Endothelial cell of hepatic sinusoid (primary cell): ENCODE measurements around the gene MPPED2.

ENCODE experiments used
- in situ Hi-C: cut with HindIII; loops from 2 replicates; pipeline ENCODE4 v1.10.0; 2017; ENCODE audit warnings: low sequenced_read_pairs

MPPED2 gene, protein sequence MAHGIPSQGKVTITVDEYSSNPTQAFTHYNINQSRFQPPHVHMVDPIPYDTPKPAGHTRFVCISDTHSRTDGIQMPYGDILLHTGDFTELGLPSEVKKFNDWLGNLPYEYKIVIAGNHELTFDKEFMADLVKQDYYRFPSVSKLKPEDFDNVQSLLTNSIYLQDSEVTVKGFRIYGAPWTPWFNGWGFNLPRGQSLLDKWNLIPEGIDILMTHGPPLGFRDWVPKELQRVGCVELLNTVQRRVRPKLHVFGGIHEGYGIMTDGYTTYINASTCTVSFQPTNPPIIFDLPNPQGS

DNA sequence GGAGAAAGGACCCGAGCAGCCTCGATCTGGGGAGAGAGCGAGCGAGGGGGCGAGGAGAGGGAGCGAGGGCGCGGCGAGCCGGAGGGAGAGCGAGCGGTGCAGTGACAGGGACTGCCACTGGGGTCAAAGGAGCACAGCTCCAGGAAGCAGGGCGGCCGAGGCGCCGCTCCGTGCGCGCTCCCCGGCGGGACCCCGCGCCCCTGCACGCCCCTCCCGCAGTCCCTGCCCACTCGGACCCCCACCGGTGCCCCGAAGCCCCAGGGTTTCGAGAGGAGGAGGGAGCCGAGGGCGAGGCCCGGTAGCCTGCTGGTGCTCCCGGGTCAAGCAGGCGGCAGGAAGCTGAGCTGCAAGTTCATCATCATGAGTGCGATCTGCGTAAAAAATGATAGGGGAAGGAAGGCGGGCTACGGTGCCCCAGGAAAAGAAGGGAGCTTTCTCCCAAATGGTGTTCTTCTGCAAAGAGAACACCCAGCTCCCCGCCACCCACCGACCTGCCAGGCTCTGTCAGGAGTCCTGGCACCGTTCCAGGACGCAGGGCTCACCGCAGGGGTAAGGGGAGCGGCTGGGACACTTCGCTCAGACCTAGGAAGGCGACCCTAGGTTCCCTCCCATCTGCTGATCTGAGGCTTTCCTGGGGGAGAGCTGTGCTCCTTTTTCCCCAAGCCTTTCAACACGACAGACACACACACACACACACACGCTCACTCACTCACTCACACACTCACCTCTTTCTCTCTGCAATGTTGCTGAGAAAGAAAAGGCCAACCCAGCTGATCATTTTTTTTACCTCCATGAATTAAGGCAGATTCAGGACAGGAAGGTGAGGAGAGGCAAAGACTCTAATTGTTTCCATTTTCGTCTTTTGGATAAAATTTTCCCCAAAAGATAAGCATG, at the start of gene MPPED2:
MPPED2 (minus strand) TSS at position 103 of the 894 bp plus-strand sequence. CDS start 5,980 bp downstream, outside the sequence.
- in situ Hi-C loops: no loop called here

DNA sequence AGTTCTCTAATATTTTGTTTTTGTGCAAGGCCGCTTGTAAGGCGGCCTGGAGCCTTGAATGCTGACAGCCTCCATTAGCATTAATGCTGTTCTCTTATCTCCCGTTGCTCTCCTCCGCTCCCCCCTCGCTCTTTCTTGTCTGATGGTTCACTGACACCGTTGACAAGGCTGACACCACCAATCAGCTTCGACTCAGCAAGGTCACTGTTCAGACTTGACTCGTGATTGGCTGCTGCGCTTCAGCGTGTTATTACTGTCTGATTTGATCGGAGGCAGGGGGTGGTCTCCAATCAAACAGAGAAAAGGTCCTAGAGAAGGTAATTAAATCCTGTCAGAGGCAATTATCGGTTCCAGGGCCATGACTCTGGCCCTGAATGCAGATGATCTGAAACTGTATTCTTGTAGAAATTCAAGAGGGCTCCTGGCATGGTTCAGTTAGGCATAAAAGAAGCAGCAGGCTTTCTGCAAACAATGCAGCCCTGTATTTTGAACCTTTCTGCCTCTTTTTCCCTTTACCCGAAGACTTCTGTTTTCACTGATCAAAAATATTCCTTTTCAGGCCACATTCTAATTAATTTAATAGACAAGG, 49.3 kb upstream of the MPPED2 start:
- in situ Hi-C loops: no loop called here

DNA sequence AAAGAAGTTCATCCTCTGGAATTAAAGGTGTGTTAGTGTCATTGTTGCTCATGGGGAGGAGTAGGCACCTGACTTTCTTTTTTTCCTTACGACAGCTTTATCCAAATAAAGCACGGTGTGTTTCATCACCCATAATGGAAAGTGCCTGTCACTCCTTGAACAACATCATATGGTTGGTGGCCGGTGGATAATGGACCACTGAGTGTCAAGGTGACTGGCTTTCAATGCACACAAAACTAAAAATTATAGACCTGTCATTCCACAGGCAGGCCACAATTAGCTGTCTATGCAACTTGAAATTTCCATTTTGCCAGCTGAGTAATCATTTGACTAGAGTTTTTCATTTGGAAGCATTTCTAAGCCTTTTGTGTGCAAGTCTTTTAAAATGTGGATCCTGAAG, 45.0 kb upstream of the MPPED2 start:
- in situ Hi-C loops: no loop called here

DNA sequence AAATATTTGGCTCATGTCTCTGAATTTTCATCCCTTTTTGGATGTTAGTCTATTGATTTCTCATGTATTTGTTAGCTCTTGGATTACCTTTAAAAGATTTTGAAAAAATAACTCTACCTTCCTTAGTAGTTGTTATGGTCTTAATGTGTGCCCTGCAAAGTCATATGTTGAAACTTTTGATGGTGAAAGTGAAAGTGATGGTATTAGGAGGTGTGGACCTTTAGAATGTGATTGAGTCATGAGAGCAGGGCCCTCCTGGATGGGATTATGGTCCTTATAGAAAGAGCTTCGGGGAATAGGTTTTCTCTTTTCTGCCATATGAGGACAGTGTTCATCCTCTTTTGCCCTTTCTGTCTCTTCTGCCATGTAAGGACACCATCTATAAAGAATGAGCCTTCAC, 33.6 kb upstream of the MPPED2 start:
- in situ Hi-C loops: no loop called here

DNA sequence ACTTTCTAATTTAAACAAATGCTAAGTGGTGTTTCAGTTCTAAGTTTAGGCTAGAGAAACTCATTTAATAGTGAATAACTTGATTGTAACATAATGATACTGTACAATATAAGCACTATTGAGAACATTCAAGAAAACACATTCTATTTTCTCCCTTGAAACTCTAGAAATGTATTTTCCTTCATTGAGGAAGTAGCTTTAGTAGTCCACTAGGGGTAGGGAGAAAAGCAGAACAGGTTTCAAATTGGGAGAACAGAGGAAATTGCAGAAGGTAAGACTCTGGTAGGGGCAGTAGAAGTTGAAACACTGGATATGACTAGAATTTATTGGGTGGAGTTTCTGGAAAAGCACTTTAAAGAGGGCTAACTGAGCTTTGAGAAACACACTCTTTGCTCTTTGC, 31.6 kb upstream of the MPPED2 start:
- in situ Hi-C loops: no loop called here

DNA sequence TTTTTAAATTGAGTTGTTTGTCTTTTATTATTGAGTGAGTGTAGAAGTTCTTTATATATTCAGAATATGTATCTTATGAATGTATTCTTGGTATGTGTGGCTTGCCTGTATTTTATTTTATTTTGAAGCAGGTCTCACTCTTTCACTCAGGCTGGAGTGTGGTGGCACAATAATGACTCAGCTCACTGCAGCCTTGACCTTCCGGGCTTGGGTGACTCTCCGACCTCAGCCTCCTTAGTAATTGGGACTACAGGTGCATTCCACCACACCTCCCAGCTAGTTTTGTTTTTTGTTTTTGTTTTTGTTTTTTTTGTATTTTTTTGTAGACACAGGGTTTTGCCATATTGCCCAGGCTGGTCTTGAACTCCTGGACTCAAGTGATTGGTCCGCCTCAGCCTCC, 24.5 kb upstream of the MPPED2 start:
- in situ Hi-C loops: no loop called here

DNA sequence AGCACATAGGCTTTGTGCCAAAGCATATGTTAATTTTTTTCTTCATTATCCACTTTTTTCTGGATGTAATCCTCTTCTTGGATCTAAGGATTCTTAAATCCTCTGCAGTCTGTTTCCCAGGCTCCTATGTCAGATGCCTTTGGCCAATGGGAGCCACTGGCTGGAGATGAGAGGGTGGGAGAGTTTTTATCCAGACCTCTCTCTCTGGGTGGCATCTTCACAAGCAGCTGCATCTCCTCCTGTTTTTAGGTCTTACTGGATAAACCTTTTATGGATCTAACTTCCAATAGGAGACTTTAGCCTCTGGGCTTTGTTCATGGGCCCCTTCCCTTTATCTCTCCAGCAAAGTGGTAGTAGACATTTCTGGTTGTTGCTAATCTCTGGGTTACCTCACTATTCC, 22.4 kb upstream of the MPPED2 start:
- in situ Hi-C loops: no loop called here

DNA sequence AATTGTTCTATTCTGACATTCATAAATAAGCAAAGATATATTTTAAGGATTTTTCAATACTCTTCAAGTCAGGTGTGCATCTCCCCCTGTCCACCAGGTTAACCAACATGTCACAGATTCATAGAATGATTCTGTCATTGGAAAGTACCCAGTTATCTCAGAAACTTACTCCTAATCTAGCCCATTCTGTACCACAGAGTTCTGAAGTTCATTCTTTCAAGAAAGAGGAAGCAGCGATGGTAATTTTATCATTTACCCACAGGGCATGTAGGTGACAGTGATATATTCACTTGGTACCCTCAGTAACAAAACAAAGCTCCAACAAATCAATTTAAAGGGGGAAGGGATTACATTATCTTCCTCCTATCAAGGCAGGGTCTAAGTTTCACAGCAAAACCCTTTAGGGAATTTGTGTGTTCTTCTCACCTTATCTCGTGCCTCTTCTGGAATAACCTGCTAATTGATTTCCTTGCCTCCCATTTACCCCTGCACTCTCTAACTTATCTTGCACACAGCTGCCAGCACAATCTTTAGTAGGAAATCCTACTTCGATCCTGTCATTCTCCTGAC, 19.0 kb upstream of the MPPED2 start:
- in situ Hi-C loops: no loop called here

DNA sequence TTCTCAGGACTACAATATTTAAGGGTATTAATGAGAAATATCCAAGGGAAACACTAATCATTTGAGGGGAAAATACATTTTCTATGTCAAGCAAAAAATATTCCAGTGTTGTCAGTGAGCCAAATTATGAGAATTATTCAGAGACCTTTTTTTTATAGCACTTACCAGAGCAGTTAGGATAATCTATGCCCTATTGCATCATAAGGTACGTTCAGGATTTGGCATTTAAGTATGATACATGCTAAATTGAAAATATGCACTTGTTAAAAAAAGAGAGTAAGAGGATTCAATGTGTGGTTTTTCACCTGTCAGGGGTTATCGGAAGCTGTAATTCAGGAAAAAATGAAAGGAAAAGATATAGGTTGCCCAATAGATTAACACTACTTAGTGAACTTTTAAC, 17.2 kb upstream of the MPPED2 start:
- in situ Hi-C loops: no loop called here

DNA sequence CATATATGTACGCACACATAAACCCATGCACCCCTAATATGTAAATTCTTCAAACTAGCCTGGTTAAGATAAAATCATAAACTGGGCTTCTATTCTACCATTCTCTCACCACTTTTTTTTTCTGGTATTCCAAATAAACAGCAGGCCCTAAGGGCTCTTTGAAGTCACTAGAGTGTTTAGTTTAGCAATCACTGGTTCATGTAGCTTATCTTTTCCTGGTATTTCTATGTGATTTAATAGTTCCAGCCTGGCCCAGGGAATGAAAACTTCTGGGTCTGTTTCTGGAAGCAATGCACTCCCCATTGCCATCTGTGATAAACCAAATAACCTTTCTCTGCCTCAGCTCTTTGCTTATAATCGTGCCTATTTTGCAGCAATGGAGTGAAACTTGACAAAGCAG, 10.7 kb upstream of the MPPED2 start:
- in situ Hi-C loops: no loop called here

DNA sequence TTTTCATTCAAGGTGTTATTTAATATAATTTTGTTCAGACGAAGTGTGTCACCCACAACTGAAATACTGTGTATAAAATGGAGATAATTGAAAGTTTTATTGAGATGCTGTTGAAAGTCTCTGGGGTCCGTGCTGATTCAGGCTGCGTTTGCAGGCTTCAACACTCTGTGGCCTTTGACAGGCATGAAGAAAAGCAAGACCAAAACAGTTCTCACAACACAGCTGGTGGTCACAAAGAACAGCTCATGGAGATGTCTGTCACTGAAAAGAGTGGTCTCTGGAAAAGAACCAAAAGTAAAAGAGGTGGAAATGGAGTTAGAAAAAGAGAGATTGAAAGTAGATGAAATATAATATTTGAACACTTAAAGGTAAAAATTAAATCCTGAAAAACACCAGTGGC, 9.8 kb upstream of the MPPED2 start:
- in situ Hi-C loops: no loop called here

DNA sequence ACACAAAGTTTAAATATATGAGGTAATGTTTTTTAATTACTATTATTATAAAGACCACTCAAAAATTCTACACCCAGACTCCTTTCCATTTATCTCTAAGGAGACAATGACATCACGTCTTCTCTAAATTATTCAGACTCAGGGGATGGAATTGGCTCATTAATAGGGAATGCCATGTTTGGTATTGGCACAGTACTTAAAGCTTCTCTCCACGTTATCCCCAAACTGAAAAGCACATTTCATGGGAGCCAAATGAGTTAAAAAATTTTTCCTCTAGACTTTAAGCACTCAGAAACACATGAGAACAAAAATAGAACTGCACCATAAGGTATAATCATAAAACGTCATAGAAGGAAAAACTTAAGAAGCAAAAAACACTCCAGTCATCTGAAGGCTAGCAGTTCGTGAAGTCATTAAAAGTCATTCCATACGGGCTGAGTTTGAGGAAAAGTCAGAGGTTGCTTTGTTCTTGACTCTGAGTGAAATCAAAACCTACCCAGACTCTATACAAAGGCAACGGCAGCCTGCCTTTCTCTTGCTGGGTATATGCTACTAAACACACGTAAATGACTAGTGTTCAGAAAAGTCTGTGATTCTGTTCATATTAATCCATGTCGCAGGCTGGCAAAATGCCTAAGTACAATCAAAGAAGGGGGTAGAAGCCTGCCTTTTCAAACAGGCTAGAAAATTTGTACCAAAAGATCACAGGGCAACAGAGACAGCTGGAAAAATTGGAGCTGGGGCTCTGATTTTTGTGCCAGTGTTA, 8.7 kb upstream of the MPPED2 start:
- in situ Hi-C loops: no loop called here

DNA sequence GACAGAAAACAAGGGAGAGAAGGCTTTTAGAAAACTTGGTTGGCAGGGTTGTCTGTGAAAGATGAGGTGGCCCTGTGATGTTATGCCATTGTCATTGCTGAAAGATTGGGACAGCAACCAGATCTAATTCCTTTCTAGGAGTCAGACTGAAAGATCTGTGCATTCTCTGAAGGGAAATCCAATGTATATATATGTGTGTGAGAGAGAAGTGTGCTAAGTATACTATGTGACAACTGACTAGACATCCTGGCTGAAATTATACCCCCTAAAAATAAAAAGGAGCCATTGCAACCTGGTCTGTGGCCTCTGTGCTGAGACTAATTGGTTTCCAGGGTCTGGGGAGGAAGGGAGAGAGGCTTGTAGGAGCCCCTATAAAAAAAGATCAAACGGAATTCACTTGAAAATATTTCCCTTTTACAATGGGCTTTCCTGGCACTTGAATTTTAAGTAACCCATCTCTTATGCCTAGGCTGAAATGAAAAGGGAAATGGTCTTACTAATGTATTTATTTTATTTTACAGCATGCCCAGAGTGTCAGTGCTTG, 1.2 kb upstream of the MPPED2 start:
- in situ Hi-C loops: no loop called here

DNA sequence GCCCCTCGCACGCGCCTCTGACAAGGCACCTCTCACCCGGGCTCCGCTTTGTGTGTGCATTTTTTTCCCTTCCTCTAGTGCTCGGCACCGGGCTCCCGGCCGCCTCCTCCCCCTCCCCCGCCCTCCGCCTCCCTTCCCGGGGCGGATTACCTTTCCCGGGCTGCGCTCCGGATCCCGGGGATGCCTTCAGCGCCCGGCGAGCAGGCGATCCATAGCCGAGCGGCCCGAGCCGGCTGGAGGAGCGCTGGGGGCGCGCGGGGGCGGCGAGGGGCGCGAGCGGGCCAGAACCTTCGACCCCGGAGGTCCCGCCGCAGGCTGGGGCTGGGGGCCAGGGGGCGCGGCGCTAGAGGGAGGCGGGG, 282 bp downstream of the MPPED2 start:
- in situ Hi-C loops: no loop called here

DNA sequence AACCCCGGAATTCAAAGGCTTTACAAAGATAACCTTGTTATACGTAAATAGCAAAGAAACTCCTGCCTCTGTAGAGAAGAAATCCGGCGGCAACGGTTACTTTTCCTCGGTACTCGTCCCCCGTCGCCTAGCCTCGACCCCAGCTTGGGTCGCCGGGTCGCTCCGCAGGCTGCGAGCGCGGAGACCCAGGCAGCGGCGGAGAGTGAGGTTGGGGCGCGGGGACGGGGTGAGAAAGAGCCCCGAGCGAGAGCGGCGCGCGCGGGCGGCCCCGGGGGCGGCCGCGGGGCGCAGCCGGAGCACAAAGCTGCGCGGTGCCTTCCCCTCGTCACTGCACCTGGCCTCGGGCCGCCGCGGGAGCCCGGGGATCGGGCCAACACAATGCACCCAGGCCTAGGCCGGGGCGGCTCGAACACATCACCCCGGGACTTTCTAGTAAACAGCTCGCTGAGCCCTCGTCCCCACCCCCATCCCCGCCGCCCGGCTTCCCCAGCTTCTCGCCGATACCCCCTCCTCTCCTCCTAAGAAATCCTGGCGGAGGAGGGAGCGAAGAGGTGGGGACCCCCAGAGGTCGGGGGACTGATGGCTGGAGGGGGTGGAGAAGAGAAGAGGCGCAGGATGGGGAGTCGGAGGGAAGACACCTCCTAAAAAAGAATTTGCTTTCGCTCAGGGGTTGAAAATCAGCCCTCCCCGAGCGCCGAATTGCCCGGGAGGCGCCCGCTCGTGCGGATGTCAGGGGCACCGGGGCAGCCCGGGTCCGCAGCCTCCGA, 845 bp downstream of the MPPED2 start:
- in situ Hi-C loops: no loop called here

DNA sequence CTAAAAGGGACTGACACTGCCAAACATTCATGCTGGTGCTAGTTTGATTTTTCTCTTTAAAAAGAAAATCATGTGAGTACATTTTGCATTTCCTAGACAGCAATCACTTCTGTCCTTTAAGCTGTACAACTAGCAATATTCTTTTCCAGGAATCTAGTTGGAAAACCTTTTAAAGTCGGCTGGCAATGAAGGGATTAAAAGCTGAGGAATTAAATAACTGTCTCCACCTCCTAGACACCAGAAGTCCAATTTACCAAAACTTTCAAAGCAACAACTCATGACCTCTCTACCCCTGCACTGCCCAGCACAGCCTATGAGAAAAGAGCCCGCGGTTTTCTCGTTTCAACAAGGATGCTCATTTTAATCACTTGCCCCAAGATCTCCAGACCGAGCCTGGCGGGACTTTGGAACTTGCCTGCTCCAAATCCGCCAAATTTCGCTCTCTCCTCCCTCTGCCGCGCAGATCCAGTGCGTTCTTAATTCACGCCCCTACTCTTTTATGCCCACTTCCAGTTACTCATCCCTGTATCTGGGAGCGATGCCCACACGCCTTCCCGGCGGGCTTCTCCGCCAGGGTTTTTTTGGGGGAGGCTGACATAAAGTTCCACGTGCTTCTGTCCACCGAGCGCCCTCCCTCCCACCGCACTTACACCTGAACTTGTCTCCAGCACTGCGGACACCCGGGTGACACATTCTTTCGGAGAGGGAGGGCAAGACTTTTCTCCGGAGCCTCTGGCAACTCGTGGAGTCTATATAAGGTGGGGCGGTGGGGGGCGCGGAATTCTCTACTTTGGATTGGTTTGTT, 2.5 kb downstream of the MPPED2 start:
- in situ Hi-C loops: no loop called here

DNA sequence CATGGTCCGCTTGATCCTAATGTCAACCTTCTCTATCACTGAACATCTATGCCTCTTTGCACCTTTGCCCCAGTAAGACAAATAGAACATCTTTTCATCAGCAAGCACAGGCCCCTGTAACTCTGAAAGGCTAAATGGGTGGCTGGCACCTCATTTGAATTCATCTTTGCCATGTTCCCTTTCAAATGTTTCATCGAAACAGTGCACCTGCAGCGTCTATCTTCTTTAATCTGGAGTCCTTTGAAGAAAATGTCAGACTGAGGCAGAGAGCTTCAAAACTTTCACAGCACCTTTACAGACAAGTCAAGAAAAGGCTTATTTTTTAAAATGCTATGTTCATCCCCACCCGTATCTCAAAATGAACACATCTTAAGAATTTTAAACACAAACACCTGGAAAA, 3.4 kb downstream of the MPPED2 start:
- in situ Hi-C loops: no loop called here

DNA sequence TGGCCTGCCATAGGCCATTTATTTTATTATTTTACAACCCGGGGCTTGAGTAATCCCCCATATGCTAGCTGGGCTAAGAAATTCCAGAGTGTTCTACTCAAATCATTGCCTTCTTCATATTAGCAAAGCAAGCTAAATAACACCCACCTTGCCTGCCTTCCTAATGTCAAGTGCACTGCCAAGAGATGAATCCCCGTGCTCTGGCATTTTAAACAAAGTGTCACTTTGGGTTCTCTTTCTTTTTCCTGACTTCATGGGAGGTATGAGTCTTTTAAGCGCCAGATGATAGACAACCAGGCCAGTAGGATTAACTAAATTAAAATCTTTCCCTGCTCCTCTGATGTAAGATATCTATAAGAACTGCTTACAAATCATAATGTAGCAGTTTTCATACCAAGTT, 4.5 kb downstream of the MPPED2 start:
- in situ Hi-C loops: no loop called here

DNA sequence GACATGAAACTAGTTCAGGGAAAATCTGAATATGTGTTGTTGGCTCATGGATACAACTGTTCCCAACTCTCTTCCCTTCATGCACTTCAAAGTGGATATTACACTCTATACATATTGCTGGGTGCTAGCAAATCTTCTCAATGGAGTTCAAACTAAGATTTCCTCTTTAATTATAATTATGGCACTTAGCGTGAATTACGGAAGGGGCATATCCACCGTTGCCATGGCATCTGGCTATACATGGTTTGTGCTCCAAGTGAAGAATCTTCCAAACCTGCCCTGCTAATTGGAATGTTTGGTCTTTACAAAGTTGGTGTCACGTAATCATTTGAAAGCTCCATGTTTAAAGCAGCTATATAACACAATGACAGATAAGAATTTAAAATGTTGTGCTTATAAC, 5.6 kb downstream of the MPPED2 start:
- in situ Hi-C loops: no loop called here
